Measurements from ENCODE around the gene MTREX. TPM values are rescaled to one million over a fixed set of nuclear protein-coding genes. Genes with fewer than 3 reads are reported as not detected.
A peak's percentile ranks its signal among the peaks of the same experiment; 100 is the strongest.

MTREX gene
- total RNA-seq, 1 donor from 2014 or later, result 135 TPM

DNA sequence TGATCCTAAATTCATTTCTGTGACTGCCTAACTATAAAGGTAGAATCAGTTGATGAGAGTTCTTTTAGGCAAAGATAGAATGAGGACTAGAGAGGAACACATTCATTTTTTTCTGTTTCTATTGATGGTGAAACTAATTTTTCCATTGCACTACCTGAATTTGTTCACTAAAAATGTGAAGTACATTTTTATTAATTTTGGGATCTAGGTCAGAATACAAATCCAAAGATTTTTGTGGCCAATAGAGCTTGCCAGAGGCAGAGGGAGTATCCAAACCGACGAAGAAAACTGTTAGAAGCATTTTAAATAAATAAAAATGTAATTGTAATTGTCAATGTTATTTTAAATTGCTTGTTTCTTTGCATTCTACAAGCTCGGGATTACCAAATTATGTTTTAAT, 78.1 kb downstream of the MTREX start:
- no peak for DNase-seq

- no peak for DNase-seq
These were observed 78.6 kb downstream of the MTREX start for GRCh38 chr5:55386356-55386755.

DNA sequence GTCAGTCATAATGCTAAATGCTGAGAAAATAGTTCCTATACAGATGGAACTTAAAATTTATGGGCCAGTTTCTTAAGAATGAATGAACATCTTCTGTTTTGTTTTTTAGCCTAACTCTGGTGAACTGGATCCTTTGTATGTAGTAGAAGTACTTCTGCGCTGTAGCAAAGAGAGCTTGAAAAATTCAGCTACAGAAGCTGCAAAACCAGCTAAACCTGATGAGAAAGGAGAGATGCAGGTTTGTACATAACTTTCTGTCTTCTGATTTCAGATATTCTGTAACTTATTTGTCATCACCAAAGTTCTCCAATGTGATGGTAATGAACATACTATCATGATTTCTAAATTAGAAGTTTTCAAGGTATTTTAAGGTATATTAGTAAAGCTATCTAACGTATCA, 80.1 kb downstream of the MTREX start:
- no peak for DNase-seq

GRCh38 chr5:55391707-55392106, 83.9 kb downstream of the MTREX start:
- DNase-seq, result no peak

- no peak for DNase-seq
These were observed 84.9 kb downstream of the MTREX start for GRCh38 chr5:55392669-55393068.

- DNase-seq, result peak; percentile 53
These were observed 85.8 kb downstream of the MTREX start for GRCh38 chr5:55393501-55394175.

DNA sequence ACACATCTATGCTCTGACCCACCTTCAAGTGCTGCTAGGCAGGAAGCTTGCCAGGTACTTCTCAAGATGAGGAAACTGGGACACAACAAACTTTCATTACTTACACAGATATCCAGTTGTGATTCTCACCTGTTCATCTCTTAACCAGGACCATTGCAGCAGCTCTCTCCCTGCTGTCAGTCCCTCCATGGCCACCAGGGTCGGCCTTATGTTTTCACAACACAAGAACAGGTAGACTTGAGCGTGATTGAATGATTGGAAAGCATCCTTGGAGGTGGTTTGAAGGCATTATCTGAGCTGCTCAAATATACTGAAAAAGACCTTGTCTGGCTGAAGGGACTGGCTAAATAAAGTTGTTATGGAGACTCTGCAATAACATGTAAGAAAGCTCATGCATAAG, 94.4 kb downstream of the MTREX start:
- peak; percentile 7 for DNase-seq

DNA sequence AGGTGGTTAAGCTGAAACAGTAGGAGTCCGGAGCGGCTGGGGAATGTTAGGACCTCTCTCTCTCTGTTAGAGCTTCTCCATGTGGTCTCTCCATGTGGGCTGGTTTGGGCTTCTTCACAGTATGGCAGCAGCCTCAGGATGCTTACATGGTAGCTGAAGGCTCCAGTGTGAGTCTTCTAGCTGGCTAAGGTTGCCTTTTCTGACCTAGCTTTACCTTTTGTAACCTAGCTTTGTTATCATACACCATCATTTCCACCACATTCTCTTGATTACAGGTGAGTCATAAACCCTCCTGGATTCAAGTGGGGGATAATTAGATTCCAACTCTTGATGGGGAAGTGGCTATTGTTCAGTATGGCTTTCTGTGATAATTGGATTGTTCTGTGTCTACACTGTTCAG, 98.5 kb downstream of the MTREX start:
- peak; percentile 20 for DNase-seq

GRCh38 chr5:55407059-55407684, 99.4 kb downstream of the MTREX start:
- DNase-seq, result peak; percentile 74

- no peak for DNase-seq
These were observed 100.2 kb downstream of the MTREX start for GRCh38 chr5:55407984-55408383.

DNA sequence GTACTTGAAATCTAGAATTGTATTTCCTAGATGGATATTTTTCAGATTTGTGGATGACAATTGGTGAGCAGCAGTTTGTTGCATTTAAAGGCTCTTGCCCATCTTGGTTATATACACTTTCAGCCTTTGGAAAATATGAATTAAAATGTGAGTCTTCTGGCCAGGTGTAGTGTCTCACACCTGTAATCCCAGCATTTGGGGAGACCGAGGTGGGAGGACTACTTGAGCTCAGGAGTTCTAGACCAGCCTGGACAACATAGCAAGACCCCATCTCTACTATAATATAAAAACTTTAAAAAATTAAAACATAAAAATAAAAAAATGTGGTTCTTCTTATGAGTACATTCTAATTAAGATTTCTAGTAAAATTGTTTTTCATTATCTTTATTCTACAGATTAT, 102.0 kb downstream of the MTREX start:
- no peak for DNase-seq

DNA sequence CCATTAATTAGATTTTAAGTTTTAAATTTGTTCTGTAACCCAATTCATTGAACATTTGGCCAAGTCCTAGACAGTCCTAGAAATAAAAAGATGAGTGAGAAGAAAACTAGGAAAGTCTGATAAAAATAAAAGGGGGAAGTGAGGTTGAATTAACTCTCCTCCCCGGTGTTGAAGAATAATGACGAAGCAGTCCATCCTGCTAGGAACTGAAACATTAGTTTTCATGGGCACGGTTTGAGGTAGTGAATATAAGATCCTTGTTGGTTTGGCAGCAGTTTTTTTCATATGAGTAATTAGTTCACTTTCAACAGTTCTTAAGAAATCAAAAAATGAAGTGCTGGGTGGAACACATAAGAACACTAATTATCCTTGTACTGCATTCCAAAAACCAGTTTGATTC, 103.1 kb downstream of the MTREX start:
- no peak for DNase-seq

DNA sequence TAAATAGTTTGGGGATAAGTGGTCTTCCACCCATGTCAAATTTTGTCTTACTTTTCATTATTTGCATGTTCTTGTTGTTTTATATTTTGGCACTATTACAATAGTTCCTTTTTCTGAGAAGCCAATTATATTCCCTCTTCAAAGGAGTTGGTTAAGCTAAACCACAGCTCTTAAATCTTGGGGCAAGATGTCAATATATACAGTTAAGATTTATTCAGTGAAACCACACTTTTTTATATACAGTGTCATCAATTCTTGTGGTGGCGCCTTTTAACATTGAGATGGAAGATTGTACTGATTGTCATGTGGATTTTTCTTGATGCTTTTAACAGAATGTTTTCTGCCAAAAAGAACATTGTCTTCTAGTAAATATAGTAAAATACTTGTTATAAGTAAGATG, 104.1 kb downstream of the MTREX start:
- DNase-seq, result no peak

DNA sequence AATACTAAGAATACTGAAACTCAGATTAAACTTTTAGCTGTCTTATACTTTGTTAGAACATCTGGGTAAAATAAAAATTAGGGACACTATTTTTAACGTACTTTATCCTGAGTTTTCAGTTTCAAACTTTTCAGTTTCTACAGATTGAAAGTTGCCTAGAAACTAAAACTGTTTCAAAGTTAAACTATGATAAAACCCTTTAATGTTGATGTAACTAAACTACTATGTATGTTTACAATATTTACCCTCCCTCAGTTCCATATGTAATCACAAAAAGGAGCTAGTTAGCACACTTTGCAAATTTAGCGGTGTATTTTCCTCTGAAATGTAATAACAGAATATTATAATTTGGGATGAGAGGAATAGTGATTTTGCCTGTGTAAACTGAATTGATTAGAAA, 105.9 kb downstream of the MTREX start:
- DNase-seq, result no peak

DNA sequence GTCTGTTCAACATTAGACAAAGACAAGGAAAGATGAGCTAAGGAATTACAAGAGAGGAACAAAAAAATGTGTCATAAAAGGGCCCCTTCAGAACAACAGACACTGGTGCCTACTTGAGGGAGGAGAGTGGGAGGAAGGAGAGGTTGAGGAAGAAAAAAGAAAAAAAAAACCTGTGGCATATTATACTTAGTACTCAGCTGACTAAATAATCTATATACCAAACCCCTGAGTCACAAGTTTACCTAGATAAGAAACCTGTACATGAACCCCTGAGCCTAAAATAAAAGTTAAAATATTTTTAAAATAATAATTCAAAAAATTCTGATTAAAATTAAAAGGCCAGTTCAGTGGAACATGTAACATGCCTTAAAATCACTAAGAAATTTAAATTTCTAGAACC, 107.3 kb downstream of the MTREX start:
- no peak for DNase-seq

DNA sequence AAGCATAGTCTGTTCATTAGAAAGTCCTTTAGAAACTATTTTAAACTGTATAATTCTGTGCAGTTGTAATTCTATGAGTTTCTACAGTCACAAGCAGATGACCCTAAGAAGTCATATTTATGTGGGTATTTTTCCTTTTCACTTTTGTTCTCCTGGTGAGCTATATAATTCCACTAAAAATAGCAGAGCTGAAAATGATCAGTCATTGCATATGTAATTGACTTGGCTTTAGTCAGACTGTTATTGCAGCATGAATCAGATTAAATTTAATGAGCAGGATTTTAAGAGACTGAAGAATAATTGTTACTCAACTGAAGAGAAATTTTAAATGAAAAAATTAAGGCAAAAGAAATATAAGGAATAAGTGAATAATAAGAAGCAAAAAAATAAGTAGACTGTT, 108.5 kb downstream of the MTREX start:
- no peak for DNase-seq

GRCh38 chr5:55418994-55419968, 111.5 kb downstream of the MTREX start:
- no peak for DNase-seq

- DNase-seq, result no peak
These were observed 113.3 kb downstream of the MTREX start for GRCh38 chr5:55421074-55421529.

DNA sequence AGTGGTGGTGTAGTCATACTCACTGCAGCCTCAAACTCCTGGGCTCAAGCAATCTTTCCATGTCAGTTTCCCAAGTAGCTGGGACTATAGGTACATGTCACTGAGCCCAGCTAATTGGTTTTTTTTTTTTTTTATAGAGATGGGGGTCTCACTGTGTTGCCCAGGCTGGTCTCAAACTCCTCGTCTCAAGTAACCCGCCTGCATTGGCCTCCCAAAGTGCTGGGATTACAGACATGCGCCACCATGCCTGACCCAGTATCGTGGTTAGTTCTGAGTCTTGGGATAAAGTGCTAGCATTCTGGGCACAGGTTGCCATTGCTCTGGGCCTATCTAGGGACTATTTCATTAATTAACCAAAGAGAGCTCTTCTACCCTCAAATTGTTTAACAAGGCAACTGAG, 118.7 kb downstream of the MTREX start:
- no peak for DNase-seq

GRCh38 chr5:55427157-55427556, 119.4 kb downstream of the MTREX start:
- DNase-seq, result peak; percentile 42

DNA sequence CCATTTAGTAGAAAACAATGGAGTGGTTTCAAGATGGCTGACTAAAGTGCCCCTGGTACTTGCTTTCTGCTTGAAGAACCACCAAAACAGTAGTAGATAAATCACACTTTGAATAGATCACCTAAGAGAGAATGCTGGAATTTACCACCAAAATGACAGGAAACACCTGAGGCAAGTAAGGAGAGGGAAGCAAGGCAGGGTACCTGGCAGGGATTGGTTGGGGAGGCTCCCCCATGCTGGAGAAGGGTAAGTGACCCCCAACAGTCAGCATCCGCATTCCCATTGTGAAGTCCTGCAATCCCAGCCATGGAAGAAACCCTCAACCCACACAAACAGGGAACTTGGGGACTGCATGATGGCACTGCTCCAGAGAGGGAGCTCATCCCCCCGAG, 121.4 kb downstream of the MTREX start:
- no peak for DNase-seq

DNA sequence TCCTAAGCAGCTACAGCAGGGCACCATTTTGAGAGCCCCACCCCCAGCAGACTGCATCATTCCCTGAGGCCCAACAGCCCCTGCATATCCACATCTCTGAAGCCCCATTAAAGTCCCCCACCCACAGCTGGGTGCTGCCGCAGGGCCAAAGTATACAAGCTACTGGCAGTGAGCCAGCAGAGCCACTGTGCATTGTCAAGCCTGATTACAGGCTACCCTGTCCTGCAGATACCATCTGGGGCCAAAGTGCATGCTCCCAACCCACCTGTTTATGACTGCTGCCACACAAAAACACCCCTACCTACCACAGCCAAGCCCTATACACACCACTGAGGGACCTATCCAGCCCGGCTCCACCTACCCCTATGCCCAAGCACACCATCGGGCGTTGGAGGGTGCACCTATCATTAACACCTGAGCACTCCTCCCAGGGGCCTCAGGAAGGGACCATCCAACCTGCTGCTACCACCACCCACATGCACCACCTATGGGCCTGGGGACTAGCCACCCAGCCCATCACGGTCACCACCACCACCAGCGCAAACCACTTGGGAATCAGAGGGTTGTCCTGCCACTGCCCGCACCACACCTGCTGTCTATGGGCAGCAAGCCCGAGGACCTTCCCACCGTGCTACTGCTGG, 121.9 kb downstream of the MTREX start:
- DNase-seq, result no peak

DNA sequence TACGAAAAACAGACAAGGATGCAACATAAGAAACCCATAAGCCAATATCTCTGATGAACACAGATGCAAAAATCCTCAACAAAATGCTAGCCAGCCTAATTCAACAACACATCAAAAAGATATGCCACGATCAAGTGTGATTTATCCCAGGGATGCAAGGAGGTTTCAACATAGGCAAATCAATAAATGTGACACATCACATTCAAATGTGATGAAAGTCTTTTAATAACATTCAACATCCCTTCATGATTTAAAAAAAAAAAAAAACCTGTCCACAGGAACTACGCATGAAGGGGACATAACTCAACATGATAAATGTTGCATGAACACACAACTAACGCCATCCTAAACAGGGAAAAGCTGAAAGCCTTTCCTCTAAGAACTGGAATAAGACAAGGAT, 124.8 kb downstream of the MTREX start:
- no peak for DNase-seq

Measured in dermis blood vessel endothelial cell (primary cell).